NB4 (cell line): ENCODE results near the gene MIOX.
A peak's percentile ranks its signal among the peaks of the same experiment; 100 is the strongest.

Experiments
- DNase-seq: peaks from one replicate; pipeline ENCODE4 v3.0.0; 2010; ENCODE audit warnings: low read depth
- H3K4me3 ChIP-seq: one replicate; pipeline ENCODE4 v1.5.1; 2011; ENCODE audit warnings: mild to moderate bottlenecking, low read depth, low read length, moderate library complexity
- MYC ChIP-seq: IDR thresholded peaks from 2 replicates; pipeline ENCODE4 v1.6.1; 2011; ENCODE audit warnings: low read depth, low read length
- POLR2A ChIP-seq: IDR thresholded peaks from 2 replicates; pipeline ENCODE4 v1.6.1; 2011; ENCODE audit warnings: mild to moderate bottlenecking; ENCODE audit not compliant: insufficient read length; ENCODE audit errors: extremely low read depth
- TF ChIP-seq, protein P1 (sequence below): IDR thresholded peaks from 2 replicates; pipeline ENCODE4 v1.6.1; 2011; ENCODE audit warnings: low read depth, low read length
- TF ChIP-seq, protein P2 (sequence below): IDR thresholded peaks from one replicate; pipeline ENCODE4 v1.5.1; 2012; ENCODE audit warnings: low read depth, low read length

MIOX gene

DNA sequence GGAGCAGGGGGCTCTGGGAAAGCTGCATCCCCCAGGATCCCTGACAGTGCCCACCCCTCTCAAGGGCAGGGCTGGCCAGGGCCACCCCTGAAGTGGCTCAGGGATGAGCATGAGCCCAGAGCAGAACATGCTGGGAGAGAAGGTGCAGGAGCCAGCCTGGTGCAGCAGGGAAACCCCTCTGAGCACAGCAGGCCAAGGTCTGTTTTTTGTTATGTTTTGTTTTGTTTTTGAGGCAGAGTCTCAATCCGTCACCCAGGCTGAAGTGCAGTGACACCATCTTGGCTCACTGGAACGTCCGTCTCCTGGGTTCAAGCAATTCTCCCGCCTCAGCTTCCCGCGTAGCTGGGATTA is 11.0 kb upstream of the MIOX start:
- TF ChIP-seq, protein P1, sequence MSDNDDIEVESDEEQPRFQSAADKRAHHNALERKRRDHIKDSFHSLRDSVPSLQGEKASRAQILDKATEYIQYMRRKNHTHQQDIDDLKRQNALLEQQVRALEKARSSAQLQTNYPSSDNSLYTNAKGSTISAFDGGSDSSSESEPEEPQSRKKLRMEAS: no peak
- TF ChIP-seq MYC (no peak), POLR2A (no peak)
- TF ChIP-seq, protein P2, sequence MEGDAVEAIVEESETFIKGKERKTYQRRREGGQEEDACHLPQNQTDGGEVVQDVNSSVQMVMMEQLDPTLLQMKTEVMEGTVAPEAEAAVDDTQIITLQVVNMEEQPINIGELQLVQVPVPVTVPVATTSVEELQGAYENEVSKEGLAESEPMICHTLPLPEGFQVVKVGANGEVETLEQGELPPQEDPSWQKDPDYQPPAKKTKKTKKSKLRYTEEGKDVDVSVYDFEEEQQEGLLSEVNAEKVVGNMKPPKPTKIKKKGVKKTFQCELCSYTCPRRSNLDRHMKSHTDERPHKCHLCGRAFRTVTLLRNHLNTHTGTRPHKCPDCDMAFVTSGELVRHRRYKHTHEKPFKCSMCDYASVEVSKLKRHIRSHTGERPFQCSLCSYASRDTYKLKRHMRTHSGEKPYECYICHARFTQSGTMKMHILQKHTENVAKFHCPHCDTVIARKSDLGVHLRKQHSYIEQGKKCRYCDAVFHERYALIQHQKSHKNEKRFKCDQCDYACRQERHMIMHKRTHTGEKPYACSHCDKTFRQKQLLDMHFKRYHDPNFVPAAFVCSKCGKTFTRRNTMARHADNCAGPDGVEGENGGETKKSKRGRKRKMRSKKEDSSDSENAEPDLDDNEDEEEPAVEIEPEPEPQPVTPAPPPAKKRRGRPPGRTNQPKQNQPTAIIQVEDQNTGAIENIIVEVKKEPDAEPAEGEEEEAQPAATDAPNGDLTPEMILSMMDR: no peak
- DNase-seq: no peak
- no peak overlapping the region for H3K4me3 ChIP-seq

DNA sequence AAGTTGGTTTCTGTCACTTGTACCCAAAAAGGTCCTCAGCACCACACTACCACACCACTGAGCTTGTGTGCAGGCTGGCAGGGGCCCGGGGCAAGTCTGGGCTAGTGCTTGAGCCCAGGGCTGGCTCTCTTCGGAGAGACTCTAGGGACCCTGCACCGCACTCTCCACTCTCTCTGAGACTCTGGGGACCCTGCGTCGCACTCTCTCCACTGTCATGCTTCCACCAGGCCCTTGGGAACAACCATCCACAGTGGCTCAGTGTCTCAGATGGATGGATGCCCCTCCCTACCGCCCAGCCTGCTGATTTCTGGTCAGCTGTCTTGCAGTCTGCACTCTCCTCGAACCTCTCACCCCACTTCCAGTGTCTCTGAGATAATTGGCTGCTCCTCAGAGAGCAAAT is 9.8 kb upstream of the MIOX start:
- H3K4me3 ChIP-seq: no peak overlapping the region
- TF ChIP-seq, protein P2: no peak
- TF ChIP-seq MYC (no peak), POLR2A (no peak)
- TF ChIP-seq, protein P1: no peak
- DNase-seq: no peak

DNA sequence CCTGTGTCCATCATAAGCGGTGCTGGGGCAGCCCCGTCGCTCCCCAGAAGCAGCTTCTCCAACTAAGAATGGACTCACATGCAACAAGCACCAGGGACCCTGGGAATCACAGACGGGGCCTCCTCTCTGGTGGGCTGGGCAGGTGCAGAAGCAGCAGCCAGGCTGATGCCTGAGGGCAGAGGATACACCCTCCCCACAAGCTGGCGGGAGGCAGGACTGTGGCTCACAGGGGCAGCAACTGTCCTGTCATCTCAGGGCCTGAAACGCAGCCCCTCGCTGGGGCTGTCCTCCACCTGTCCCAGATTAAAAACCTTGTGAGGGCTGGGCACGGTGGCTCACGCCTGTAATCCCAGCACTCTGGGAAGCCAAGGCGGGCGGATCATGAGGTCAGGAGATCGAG is 8.7 kb upstream of the MIOX start:
- DNase-seq: no peak
- H3K4me3 ChIP-seq: no peak overlapping the region

DNA sequence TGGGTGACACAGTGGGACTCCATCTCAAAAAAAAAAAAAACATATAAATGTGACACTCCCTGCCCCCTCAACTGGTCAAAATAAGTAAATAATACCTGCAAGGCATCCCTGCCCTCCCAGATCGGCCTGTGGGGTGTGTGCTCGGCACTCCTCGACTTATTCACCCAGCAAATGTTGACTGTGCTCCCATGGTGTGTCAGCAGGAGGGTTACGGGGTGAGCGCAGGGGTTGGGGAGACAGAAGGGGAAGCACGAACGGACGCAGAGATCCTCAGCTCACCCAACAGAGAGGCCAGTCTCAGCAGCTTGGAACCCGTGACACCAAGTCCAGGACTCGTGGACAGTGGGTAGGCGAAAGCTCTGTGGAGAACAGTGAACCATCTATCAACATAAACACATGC is 6.9 kb upstream of the MIOX start:
- no peak for TF ChIP-seq MYC
- TF ChIP-seq, protein P1: no peak
- TF ChIP-seq, protein P2: no peak
- no peak for TF ChIP-seq POLR2A
- peak; percentile 25 for DNase-seq
- H3K4me3 ChIP-seq: no peak overlapping the region

More for the DNA sequence above, 8.7 kb upstream of the MIOX start:
- TF ChIP-seq MYC (no peak), POLR2A (no peak)
- TF ChIP-seq, protein P2: no peak
- TF ChIP-seq, protein P1: no peak

DNA sequence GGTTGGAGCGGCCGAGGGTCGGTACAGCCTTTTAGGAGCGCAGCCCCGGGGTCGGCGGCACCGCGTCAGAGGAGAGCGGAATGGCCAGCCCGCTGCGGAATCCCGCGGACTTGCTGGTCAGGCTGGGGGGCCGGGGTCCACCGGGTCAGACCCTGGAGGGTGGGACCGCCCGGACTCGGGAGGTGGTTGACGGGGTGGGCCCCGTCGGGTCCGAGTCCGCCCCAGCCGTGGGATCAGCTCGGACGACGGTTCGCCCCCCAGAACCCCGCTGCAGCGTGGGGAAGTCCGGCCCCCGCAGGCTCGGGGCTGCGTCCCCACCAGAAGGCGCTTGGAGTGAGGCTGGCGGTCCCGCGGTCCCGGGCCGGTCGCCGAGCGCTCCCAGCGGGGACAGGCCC is 5.6 kb upstream of the MIOX start:
- no peak for DNase-seq
- no peak overlapping the region for H3K4me3 ChIP-seq
- TF ChIP-seq, protein P1: no peak
- TF ChIP-seq POLR2A (no peak), MYC (no peak)
- TF ChIP-seq, protein P2: no peak

DNA sequence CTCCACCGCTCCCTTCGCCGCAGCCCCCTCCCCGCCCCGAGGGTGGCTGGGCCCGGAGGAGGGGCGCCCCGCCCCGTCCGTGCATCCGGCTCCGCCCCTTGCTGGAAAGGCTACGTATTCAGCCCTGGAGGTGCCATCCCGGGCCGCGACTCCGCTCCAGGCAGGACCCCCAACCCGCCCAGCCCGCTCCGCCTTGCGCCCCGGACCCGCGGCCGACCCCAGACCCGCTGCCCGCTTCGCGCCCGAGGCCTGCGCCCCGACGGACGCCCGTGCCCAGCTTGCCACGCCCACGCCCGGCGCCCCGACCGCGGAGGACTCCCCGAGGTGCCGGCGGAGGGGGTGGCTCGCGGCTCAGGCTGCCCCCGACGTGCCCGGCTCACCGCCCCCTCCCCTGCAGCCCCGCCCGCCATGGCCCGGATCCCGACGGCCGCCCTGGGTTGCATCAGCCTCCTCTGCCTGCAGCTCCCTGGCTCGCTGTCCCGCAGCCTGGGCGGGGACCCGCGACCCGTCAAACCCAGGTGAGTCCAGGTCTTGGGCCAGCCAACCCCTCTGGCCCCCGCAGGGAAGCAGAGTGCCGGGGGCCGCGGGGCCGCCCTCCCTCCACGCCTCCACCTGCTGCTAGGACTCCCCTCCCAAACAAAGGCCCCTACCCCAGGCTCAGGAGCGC is 5.1 kb upstream of the MIOX start, which contains the start of gene ADM2:
Gene ADM2 (plus strand): TSS at position 104 of the 667 bp plus-strand sequence. CDS start 305 bp downstream, at position 409.
- TF ChIP-seq MYC (no peak), POLR2A (no peak)
- TF ChIP-seq, protein P1: no peak
- TF ChIP-seq, protein P2: no peak
- peak; percentile 40 for DNase-seq

More for the DNA sequence above, 5.1 kb upstream of the MIOX start, which contains the start of gene ADM2:
- no peak within 1 kb of the TSS for H3K4me3 ChIP-seq
